AG08396 (cell line): ENCODE measurements around the gene FAM83B.
"Not testable (repeated sequence)": the region's sequence is repeated elsewhere in the genome, so short reads cannot be mapped to it uniquely, and the experiment has no call there.

Experiments used
- DNase-seq: peaks from one replicate; pipeline ENCODE4 v3.0.0; 2012; ENCODE audit warnings: low spot score, mixed read lengths

The FAM83B gene

GRCh38 chr6:54897462-54898189 lies 51.1 kb downstream of the FAM83B start:
- no peak for DNase-seq

- DNase-seq, result no peak
Observed at GRCh38 chr6:54898767-54899166, 52.2 kb downstream of the FAM83B start.

GRCh38 chr6:54899442-54899841 lies 52.9 kb downstream of the FAM83B start:
- DNase-seq, result no peak

- no peak for DNase-seq
Observed at GRCh38 chr6:54899986-54900385, 53.4 kb downstream of the FAM83B start.

DNA sequence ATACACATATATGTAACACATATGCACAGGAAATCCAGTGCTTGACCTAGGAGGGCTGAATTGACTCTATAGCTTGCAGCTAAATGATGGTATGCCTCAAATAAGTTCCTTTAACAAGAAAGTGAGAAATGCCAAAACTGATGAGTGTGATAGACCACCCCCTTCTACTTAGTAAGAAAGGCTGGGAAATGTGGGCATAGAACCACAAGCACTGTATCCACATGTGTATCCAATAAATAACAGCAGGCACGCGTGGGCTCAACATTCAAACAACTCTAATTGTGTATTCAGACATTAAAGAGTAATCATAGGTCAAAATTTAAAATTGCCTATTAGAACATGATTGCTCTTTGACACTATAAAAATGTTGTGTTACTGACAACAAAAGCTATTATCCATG lies 54.1 kb downstream of the FAM83B start:
- DNase-seq, result no peak

GRCh38 chr6:54903884-54904283 lies 57.3 kb downstream of the FAM83B start:
- DNase-seq, result no peak

DNA sequence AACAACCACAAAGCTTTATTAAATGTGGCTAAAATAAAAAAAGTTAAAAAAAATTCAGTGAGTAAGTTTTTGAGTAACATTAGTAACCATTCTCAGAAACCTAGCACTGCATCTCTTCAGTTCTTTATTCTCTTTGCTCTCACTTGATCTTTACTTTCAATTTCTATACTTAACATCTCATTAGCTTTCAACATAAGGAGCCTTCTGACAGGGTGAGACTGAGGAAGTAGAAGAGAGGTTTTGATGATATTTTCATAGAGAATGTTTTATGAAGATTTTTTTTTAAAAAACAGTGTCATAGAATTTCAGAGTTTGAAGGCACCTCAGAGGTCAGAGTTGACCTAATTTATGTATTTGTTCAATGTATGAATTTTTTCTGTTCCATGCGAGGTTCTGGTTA lies 60.8 kb downstream of the FAM83B start:
- DNase-seq, result no peak

DNA sequence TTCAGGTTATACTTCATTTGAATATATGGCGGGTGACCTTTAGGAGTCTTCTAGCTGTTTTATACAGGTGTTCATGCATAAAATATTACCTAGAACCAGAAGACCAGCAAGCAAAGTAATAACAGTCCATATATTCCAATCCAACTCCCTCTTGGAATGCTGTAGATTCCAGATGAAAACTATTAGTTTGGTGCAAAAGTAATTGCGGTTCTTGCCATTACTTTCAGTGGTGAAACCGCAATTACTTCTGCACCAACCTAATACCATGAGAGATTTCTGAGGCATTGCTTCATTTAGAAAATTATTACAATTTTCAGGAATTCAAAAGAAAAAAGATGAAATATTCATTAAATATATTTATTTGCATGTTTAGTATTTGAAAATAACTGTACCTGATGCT lies 62.6 kb downstream of the FAM83B start:
- DNase-seq, result no peak

DNA sequence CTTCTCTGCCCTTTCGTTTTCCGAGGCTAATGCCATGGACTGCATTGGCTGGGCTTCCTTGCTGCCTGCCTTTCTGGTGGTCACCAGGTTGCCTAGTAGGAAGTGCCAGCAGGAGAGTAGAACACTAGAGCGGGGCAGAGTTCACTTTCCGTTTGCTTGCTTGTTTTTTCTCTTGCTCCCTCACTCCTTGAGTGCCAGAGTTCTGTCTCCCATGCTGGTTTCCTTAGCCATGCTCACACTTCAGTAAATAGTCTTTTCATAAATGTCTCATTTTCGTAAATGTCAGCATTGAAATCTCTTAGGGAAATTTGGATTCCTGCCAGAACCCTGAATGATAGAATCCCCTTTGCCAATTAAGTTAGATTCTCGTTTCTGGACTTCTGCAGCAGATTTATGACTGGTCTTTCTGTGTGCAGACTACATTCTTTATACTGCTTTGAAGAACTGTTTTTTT lies 63.9 kb downstream of the FAM83B start:
- DNase-seq, result no peak

- no peak for DNase-seq
Observed at GRCh38 chr6:54910921-54911320, 64.3 kb downstream of the FAM83B start.

DNA sequence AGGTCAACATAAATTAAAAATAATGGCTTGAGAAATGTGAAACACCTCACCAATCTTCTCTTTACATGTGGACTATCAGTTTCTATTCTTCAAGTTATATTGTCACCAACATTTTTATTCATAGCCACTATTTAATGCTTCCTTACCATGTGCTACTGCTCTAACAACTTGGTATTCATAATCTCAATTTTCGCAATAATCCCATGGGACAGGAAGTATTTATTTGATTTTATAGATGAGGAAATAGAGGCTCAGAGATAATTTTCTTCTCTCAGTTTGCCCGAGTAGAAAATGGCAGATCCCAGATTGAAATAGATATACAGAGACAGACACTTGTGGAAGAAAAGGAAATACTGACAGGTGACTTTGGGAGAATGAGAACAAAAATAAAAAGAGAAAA lies 66.6 kb downstream of the FAM83B start:
- DNase-seq, result no peak

GRCh38 chr6:54916858-54917257 lies 70.3 kb downstream of the FAM83B start:
- peak; percentile 8 for DNase-seq

DNA sequence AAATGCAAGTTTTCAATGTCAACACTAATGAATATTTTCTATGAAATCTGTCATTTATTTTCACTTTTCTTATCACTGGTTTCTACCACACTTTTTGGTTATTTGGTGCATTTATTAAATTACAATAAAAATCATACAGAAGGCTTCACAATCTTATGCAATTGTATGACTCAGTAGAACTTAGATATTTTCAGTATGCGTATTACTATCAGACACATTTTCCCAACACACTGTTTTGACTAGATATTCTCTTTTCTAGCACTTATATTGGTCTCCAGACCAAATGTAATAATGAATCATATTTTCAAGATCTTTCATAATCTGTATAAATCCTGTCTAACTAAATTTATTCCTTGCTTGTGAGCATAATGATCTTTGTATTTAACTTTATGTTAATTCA lies 74.1 kb downstream of the FAM83B start:
- DNase-seq, result no peak

DNA sequence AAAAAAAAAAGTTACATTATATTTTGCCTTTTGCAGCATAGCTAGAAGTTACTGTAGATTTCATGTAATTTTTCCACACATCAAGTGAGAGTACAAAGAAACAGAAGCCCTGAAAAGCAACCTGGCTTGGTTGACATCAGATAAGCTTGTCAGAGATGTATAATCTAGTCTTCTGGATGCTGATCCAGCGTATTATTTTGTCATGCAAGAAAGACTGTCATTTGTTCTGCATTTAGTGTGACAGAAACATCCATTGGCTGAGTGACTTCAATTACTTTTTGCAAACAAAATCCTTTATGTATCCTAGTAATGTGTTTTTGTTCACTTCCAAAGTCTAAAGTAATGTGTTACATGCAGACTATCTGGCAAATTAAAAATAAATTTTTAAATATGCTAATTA lies 75.3 kb downstream of the FAM83B start:
- DNase-seq, result no peak

- no peak for DNase-seq
Observed at GRCh38 chr6:54929245-54929909, 82.8 kb downstream of the FAM83B start.

DNA sequence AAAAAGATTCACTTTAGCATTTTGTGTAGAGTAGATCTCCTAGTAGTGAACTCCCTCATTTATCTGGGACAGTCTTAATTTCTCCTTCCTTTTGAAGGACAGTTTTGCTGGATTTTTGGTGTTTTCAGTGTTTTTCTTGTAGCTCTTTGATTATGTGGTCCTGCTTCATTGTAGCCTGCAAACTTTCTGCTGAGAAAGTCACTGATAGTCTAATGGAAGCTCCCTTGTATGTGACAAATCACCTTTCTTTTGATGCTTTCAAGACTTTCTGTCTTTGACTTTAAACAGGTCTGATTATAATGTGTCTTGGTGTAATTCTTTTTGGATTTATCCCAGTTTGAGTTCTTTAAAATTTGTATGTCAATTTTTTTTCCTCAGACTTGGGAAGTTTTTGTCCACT lies 86.1 kb downstream of the FAM83B start:
- no peak for DNase-seq

GRCh38 chr6:54935739-54936138 lies 89.2 kb downstream of the FAM83B start:
- peak; percentile 24 for DNase-seq

- DNase-seq, result no peak
Observed at GRCh38 chr6:54937371-54937770, 90.8 kb downstream of the FAM83B start.

DNA sequence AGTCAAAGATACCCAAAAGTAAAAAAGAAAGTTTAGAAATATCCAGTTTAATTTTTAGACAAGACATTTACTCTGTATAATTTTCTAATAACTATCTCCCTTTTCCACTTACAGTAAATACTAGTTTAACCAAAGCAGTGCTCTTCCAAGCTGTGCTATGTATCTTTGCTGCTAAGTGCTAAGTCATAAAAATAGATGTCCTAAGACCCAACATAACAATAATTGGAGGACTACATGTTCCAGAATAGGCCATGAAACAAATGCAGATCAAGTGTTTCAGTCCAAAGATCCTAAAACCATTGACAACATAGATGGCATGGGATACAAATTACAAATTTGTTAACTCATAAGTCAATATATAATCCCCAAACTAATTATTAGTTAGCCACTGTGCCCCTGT lies 111.1 kb downstream of the FAM83B start:
- no peak for DNase-seq

DNA sequence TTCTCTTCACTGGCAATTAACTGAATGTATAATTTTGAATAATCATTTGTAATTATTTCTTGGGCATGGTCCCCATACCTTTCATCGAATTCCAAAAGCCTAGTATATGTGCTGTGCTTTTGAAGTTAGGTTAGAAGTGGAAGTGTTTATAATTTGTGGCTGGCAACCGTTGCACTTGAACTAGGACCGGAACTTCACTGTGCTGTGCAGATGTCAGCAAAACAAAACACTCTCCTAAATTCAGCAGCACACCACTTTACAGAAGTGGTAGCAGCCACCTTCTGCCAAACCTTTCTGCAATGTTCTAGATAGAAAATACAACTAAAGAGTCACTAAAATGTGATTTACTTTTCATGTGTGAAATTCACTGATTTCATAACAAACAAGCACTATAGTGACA lies 111.9 kb downstream of the FAM83B start:
- DNase-seq, result no peak

GRCh38 chr6:54959820-54960219 lies 113.2 kb downstream of the FAM83B start:
- DNase-seq, result no peak

- DNase-seq, result not testable (repeated sequence)
Observed at GRCh38 chr6:54961372-54961771, 114.8 kb downstream of the FAM83B start.

DNA sequence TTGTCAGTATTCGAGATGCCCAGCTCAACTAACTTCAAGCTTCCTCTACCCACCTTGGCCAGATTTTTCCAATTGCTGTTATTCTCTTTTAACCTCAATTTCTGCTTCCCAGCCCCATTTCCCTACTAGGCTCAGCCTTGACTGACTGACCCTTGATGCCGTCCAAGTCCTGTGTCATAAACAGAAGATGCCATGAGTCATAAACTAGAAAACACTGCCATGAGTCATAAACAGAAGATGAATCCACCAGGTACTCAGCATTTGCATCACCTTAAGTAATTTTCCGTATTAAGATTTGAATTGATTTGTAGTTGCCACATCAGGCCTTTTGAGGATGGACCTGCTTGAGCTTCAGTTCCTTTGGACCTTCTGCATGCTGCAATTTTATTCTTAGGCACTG lies 123.8 kb downstream of the FAM83B start:
- peak; percentile 26 for DNase-seq

DNA sequence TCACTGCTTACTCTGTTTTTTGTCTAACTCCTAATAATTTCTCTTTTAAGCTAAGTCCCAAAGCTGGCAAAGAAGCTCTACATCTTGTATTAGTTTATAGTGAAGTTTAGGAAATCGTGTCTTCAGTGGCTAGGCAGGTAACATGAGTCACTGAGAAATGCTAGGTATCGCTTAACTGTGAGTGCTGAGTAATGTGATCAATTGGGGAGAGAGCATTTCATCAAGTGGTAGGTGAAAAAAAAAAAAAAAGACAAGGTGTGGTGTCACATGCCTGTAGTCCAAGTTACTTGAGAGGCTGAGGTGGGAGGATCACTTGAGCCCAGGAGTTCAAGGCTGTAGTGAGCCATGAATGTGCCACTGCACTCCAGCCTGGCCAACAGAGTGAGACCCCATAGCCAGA lies 125.3 kb downstream of the FAM83B start:
- no peak for DNase-seq
